Cerebellar nuclear complex (tissue), 1 donor: Measurements from ENCODE around the gene SEC22B.
"Not testable (repeated sequence)": the region's sequence is repeated elsewhere in the genome, so short reads cannot be mapped to it uniquely, and the experiment has no call there.

Source experiments
- DNase-seq, 2 experiments: peaks; one replicate each; lab custom pipeline; 2025; lab: John Stamatoyannopoulos, UW

SEC22B gene

DNA sequence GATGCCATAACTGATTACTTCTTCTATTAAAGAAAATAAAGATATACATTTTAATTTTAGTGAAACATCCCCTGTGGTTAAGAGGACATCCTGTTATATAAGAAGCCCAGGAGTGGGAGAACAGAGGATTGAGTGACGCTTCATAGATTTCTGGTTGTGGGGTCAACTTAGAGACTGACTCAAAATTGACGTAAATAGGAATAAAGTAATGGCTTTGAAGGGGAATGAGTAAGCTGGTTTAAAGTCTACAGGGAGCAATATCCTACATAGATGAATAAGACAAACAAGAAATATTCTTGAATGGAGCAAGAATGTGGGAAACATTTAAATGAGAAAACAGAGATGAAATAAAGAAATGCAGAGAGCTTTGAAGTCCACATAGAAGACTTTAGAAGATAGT is 60.2 kb downstream of the SEC22B start:
- DNase-seq: not testable (repeated sequence)

DNA sequence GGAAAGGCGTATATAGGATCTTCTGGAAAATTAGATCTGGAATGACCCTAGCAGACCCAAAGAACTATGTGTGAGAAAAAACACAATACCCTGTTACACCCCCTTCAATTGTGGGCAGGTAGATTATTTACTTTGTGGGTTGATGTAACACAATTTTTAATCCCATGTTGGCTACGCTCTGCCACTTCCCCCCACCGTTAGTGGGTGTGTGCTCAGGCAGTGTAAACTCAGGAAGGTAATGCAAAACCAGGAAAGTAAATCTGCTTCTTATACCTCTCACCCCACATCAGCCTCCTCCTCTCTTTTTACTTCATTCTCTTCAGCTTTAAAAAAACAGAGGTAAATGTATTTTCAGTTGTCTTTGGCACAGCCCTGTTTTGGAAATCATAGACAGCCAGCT is 63.2 kb downstream of the SEC22B start:
- DNase-seq: not testable (repeated sequence)

DNA sequence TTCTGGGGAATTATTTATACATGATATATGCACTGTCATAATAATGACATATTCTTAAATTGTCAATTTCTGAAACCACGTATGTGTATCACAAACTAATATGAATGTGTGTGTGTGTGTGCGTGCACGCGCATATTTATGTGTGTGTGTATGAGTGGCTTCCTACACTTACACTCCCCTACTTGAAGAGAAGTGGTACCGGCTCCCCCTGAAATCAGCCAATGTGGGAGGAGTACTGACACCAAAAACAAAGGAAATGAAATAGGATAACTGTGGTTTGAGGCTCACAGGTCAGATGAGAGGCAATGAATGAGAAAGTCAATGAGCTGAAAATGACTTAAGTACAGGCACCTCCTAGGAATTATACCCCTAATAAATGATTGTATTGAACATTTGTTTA is 64.1 kb downstream of the SEC22B start:
- not testable (repeated sequence) for DNase-seq

DNA sequence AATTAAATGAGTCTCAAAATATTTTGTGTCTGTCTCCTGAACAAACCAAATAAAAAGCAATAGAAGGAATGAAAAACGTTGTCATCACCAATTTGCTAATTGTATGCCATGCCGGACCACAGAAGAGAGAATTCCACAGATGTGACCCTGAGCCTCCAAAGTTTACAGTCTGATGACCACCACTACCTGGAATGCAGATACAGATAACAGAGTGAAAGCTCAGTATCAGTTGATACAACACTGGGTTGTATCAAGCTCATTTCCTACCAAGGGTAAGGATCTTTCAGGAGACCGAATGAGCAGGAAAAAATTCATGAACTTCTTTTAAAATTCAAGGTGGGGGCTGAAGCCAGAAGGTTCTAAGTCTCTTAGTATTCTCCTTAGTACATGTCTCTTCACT is 64.5 kb downstream of the SEC22B start:
- not testable (repeated sequence) for DNase-seq

DNA sequence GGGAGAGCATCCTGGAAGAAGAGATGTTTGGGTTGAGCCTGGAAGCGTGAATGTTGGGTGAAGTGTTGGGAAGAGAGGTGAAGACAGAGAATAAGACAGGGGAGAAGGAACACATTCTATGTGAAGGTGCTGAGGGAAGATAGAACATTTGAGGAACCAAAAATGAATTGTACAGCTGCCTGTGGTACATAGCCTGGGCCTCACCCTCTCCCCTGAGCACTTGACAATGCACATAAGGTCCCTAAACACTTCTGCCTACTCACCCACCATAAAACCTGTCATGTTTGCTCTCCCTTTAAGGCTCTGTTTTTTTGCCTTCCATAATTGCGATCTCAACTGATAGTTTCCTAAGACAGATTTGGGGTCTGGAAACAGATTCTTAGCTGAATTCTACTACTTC is 65.3 kb downstream of the SEC22B start:
- not testable (repeated sequence) for DNase-seq

DNA sequence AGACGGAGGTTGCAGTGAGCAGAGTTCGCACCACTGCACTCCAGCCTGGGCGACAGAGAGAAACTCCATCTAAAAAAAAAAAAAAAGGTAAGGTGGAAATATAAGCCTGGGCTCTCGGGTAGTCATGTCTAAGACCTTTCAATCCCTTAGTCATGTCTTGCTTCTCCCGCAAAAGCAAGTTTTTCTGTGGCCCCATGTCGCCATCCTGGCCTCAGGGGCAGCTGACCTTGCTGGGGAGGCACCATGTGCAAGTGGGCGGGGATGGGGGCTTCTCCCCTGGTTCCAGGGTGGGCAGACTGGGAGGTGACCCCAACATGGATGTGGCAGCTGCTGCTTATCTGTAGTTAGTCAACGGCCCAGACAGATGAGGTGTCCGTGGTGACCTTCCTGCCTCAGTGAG is 66.7 kb downstream of the SEC22B start:
- not testable (repeated sequence) for DNase-seq

DNA sequence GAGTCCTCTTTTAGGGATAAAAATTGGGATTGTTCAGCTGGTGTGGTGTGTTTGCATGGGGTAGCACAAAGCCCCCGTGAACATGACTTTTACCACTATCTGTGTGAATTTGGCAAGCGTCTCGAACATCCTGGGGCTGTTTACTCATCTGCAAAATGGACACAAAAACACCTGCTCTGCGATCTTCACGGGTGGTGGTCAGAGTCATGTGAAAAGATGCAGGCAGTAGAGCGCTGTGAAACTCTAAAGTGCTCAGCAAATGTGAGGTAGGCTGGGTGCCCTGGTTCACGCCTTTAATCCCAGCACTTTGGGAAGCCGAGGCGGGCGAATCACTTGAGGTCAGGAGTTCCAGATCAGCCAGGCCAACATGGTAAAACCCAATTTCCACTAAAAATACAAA is 67.1 kb downstream of the SEC22B start:
- not testable (repeated sequence) for DNase-seq

DNA sequence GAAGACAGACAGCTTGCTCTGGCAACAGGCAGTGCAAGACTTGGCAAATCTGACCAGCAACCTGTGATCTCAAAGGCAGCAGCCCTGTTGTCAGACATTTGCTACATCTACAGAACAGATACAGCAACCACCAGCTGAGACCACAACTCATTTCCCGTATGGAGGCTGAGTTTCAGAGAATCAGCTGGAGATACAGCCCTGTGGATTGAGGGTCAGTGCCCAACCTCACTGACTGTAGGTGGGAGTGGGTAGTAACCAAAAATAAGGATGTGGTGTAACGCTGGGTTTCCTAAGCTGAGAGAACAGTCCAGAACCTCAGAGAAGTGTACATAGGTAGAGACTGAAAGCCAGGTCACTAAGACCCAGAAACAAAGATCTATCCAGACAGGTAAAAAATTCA is 71.0 kb downstream of the SEC22B start:
- DNase-seq: not testable (repeated sequence)

DNA sequence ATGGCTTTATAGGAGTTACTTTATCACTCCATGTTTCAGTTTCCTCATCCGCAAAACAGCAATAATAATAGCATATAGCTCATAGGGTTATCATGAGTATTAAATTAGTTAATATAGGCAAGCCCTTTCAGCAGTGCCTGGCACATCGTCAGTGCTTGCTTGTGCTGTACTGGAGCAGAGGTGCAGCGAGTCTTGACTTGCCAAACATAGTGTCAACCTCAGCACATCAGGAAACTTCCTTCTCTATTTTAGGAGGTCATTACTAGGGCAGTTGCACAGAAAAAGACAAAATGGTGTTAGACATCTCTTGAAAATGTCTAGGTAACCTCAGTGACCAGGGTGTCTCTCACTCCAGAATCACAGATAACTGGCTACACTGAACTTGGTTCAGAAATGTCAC is 72.6 kb downstream of the SEC22B start:
- not testable (repeated sequence) for DNase-seq

DNA sequence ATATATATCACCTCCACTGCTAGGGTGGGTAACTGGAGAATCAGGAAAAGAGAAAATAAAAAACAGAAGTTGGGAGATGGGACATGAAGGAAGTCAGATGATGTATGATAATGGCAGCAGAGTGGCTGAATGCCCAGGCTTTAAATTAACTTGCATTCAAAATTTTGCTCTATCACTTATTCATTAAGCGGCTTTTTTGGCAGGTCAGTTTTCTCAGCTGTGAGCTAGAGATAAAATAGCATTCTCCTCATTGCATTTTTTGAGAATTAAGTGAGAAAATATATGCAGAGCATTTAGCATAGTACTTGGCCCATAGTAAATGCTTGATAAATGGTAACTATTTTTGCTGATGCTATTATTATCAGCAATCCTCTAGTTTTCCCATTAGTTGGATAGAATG is 74.7 kb downstream of the SEC22B start:
- DNase-seq: not testable (repeated sequence)
